ENCODE measurements around the gene RSRC2.
A peak's percentile ranks its signal among the peaks of the same experiment; 100 is the strongest.
"Not testable (repeated sequence)": the region's sequence is repeated elsewhere in the genome, so short reads cannot be mapped to it uniquely, and the experiment has no call there.

RSRC2 gene

GRCh38 chr12:122518908-122519307 is 7.8 kb downstream of the RSRC2 start:
- no peak for DNase-seq (ENCODE audit: low read depth, low spot score)

GRCh38 chr12:122517877-122518276 is 8.9 kb downstream of the RSRC2 start:
- no peak for DNase-seq (ENCODE audit: low read depth, low spot score)

- no peak for DNase-seq (ENCODE audit: low read depth, low spot score)
Observed at GRCh38 chr12:122516544-122517361, 10.0 kb downstream of the RSRC2 start.

- no peak for DNase-seq (ENCODE audit: low read depth, low spot score)
Observed at GRCh38 chr12:122515275-122515674, 11.5 kb downstream of the RSRC2 start.

- DNase-seq (ENCODE audit: low read depth, low spot score), result no peak
Observed at GRCh38 chr12:122513660-122514059, 13.1 kb downstream of the RSRC2 start.

GRCh38 chr12:122513028-122513427 is 13.7 kb downstream of the RSRC2 start:
- not testable (repeated sequence) for DNase-seq (ENCODE audit: low read depth, low spot score)

GRCh38 chr12:122508163-122508562 is 18.6 kb downstream of the RSRC2 start:
- DNase-seq (ENCODE audit: low read depth, low spot score), result no peak

- no peak for DNase-seq (ENCODE audit: low read depth, low spot score)
Observed at GRCh38 chr12:122506393-122506938, 20.3 kb downstream of the RSRC2 start.

GRCh38 chr12:122505419-122506051 is 21.2 kb downstream of the RSRC2 start:
- no peak for DNase-seq (ENCODE audit: low read depth, low spot score)

GRCh38 chr12:122503783-122504590 is 22.7 kb downstream of the RSRC2 start:
- DNase-seq (ENCODE audit: low read depth, low spot score), result no peak

GRCh38 chr12:122503147-122503751 is 23.5 kb downstream of the RSRC2 start:
- DNase-seq (ENCODE audit: low read depth, low spot score), result no peak

GRCh38 chr12:122501489-122501989 is 25.2 kb downstream of the RSRC2 start:
- no peak for DNase-seq (ENCODE audit: low read depth, low spot score)

GRCh38 chr12:122500685-122501488 is 25.8 kb downstream of the RSRC2 start, which contains the start of gene ZCCHC8:
TSS of gene ZCCHC8 (minus strand) at chr12:122500932. CDS start at chr12:122500840, 92 bp downstream.
- peak; percentile 95 for DNase-seq (ENCODE audit: low read depth, low spot score)

- DNase-seq (ENCODE audit: low read depth, low spot score), result no peak
Observed at GRCh38 chr12:122499991-122500684, 26.6 kb downstream of the RSRC2 start.

GRCh38 chr12:122495258-122495657 is 31.5 kb downstream of the RSRC2 start:
- DNase-seq (ENCODE audit: low read depth, low spot score), result no peak

- DNase-seq (ENCODE audit: low read depth, low spot score), result not testable (repeated sequence)
Observed at GRCh38 chr12:122493222-122493621, 33.5 kb downstream of the RSRC2 start.

GRCh38 chr12:122491991-122492390 is 34.7 kb downstream of the RSRC2 start:
- DNase-seq (ENCODE audit: low read depth, low spot score), result no peak

GRCh38 chr12:122489038-122489437 is 37.7 kb downstream of the RSRC2 start:
- DNase-seq (ENCODE audit: low read depth, low spot score), result no peak

GRCh38 chr12:122487807-122488206 is 38.9 kb downstream of the RSRC2 start:
- DNase-seq (ENCODE audit: low read depth, low spot score), result not testable (repeated sequence)

Data from activated naive CD8-positive, alpha-beta T cell treated with anti-CD3 and anti-CD28 coated beads, Interleukin-2, amount 50 U/mL, for 16 hours (primary cell).